ENCODE results near the gene TCF21.

- no peak for TF ChIP-seq CTCF (IDR thresholded peaks at IDR 0.05)
- TF ChIP-seq EZH2 (IDR thresholded peaks at IDR 0.05), result no peak
- TF ChIP-seq EZH2phosphoT487 (IDR thresholded peaks at IDR 0.05), result no peak
Measured at GRCh38 chr6:133863228-133863627, 25.7 kb upstream of the TCF21 start.

Measured in neural progenitor cell (in vitro differentiated cells).